ENCODE data around the gene LENEP. TPM values are rescaled to one million over a fixed set of nuclear protein-coding genes. Genes with fewer than 3 reads are reported as not detected.
A peak's percentile ranks its signal among the peaks of the same experiment; 100 is the strongest.

The LENEP gene
- total RNA-seq, 1 experiment from 2014 or later = 2.8 TPM

- no peak overlapping the region for H4K91ac ChIP-seq (ENCODE audit: insufficient read length, low read depth, low read length)
- Mint-ChIP-seq H3K4me1 (peaks cover 34 to 46% of the 10 kb centered on the region in 2 experiments), H3K27me3 (ENCODE audit: low read depth) (peaks cover 3% of the 10 kb centered on the region), H3K9me3 (peaks cover 0 to 2% of the 10 kb centered on the region in 2 experiments; a peak in 3 of 5 replicates), H3K36me3 (ENCODE audit: insufficient read depth in 1 of 3, low read depth in 3 of 3) (no peaks in the 10 kb centered on the region; a peak in 2 of 7 replicates), H3K27ac (peak overlapping the region; percentile 67 to 96 (median 85); a peak in 4 of 7 replicates), H3K4me3 (peak overlapping the region; percentile 93 to 97)
- H3K79me2 ChIP-seq (ENCODE audit: insufficient read depth, low read length) = no peaks in the 10 kb centered on the region; the same call in 1 of the 2 replicates
- H4K5ac ChIP-seq (ENCODE audit: insufficient read length, low read depth, low read length) = no peak overlapping the region
- no peak overlapping the region for H2AFZ ChIP-seq (ENCODE audit: low read length)
- no peak overlapping the region for H3K56ac ChIP-seq (ENCODE audit: insufficient read length, low read depth, low read length)
- no peaks in the 10 kb centered on the region for H3K9me3 ChIP-seq (ENCODE audit: control insufficient read depth, low read depth, low read length)
- WGBS (ENCODE audit: extremely low coverage, insufficient read length, low lambda C conversion rate) = no CpG with 5 or more reads among the region's 38 CpGs
- no peak overlapping the region for H2BK12ac ChIP-seq (ENCODE audit: insufficient read length, low read depth, low read length)
- no peak overlapping the region for H2BK15ac ChIP-seq (ENCODE audit: low read depth, low read length)
- no peak overlapping the region for H3K18ac ChIP-seq (ENCODE audit: insufficient read length, low read depth, low read length)
- no peak overlapping the region for H2BK20ac ChIP-seq (ENCODE audit: low read depth, low read length, poor library complexity, severe bottlenecking)
- H3K27ac ChIP-seq (ENCODE audit: insufficient read length, low read depth, low read length) = no peak overlapping the region
- no peaks in the 10 kb centered on the region for H3K79me1 ChIP-seq (ENCODE audit: insufficient read depth, low read depth, low read length, poor library complexity, severe bottlenecking)
- no peak overlapping the region for H2AK5ac ChIP-seq (ENCODE audit: insufficient read length, low read length)
- no peak overlapping the region for H3K4ac ChIP-seq (ENCODE audit: low read depth, low read length)
- TF ChIP-seq, protein P1, sequence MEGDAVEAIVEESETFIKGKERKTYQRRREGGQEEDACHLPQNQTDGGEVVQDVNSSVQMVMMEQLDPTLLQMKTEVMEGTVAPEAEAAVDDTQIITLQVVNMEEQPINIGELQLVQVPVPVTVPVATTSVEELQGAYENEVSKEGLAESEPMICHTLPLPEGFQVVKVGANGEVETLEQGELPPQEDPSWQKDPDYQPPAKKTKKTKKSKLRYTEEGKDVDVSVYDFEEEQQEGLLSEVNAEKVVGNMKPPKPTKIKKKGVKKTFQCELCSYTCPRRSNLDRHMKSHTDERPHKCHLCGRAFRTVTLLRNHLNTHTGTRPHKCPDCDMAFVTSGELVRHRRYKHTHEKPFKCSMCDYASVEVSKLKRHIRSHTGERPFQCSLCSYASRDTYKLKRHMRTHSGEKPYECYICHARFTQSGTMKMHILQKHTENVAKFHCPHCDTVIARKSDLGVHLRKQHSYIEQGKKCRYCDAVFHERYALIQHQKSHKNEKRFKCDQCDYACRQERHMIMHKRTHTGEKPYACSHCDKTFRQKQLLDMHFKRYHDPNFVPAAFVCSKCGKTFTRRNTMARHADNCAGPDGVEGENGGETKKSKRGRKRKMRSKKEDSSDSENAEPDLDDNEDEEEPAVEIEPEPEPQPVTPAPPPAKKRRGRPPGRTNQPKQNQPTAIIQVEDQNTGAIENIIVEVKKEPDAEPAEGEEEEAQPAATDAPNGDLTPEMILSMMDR (conservative IDR thresholded peaks at IDR 0.05) = peak; percentile 43; the same call in 2 of the 3 replicates
- H3K9ac ChIP-seq (ENCODE audit: extremely low read depth, insufficient read length, low read length) = no peak overlapping the region
- H4K8ac ChIP-seq (replicated peaks; ENCODE audit: insufficient read length, low read depth, low read length) = no peak overlapping the region
- H2BK5ac ChIP-seq (ENCODE audit: insufficient read length, low read length) = no peak overlapping the region
- peaks cover 26% of the 10 kb centered on the region for H3K23me2 ChIP-seq (ENCODE audit: insufficient read length, low read depth, low read length, poor library complexity, severe bottlenecking)
- H3K27me3 ChIP-seq (ENCODE audit: insufficient read depth, low read length) = no peaks in the 10 kb centered on the region
- H2BK120ac ChIP-seq (ENCODE audit: low read depth, low read length, poor library complexity, severe bottlenecking) = no peak overlapping the region
- no peak overlapping the region for H3T11ph ChIP-seq (ENCODE audit: low read length)
- no peak overlapping the region for H3K23ac ChIP-seq (ENCODE audit: insufficient read length, low read depth, low read length)
- no peaks in the 10 kb centered on the region for H4K20me1 ChIP-seq (ENCODE audit: control insufficient read depth, insufficient read depth, insufficient read length)
- peaks cover 5% of the 10 kb centered on the region; the same call in 1 of the 2 replicates for H3K4me1 ChIP-seq (ENCODE audit: insufficient read depth, low read length)
- peak; percentile 100 for DNase-seq
- peak overlapping the region; percentile 90 for H3K4me2 ChIP-seq (ENCODE audit: insufficient read depth, insufficient read length, low read length)
- no peak overlapping the region for H3K14ac ChIP-seq (ENCODE audit: insufficient read depth, low read length)
Measured at GRCh38 chr1:155001675-155002463, 8.5 kb downstream of the LENEP start.
